GM12878 (cell line): ENCODE results near the gene TOLLIP. TPM values are rescaled to one million over a fixed set of nuclear protein-coding genes. Genes with fewer than 3 reads are reported as not detected.

Source experiments
- ATAC-seq: fragments of 200-7000 bp; cut with Tn5 transposase; 3 replicates; pipeline ENCODE4 v1.9.1; 2020; ENCODE audit warnings: mild to moderate bottlenecking, moderate library complexity
- BruUV-seq: library from RNA; stranded (reverse); fragments of 400-500 nt; replicated peaks from 2 replicates; lab custom pipeline; 2021; lab: Mats Ljungman, UMichigan
- CTCF ChIA-PET: fragments of 300-600 bp; sonication (Branson Sonifier 250); formaldehyde crosslinking; extraction: SDS; loops from one replicate; lab custom pipeline; 2021; ENCODE audit warnings: inconsistent platforms; lab: Yijun Ruan, JAX
- POLR2A ChIA-PET: fragments of 350-600 bp; formaldehyde crosslinking; extraction: SDS; loops from one replicate; lab custom pipeline; 2021; ENCODE audit warnings: inconsistent platforms; lab: Charles Lee
- RAD21 ChIA-PET: fragments of 300-600 bp; sonication (Branson Sonifier 250); formaldehyde crosslinking; loops from one replicate; lab custom pipeline; 2023; ENCODE audit warnings: antibody characterized with exemption; ENCODE audit not compliant: unreplicated experiment; lab: Charles Lee
- SMC1A ChIA-PET: fragments of 300-600 bp; sonication (Branson Sonifier 250); formaldehyde crosslinking; loops from one replicate; lab custom pipeline; 2023; ENCODE audit not compliant: unreplicated experiment, uncharacterized antibody; lab: Charles Lee
- DNase-seq: peaks from one replicate; pipeline ENCODE4 v3.0.0-alpha.2; 2011; ENCODE audit warnings: low read depth, low spot score
- FAIRE-seq: peaks from 3 replicates; lab custom pipeline; 2011; peaks lifted over from hg19 to GRCh38; lab: Jason Lieb, UNC
- H2AFZ ChIP-seq: 2 replicates; pipeline ENCODE4 v1.6.0; 2011; ENCODE audit warnings: low read depth, low read length, control low read depth; ENCODE audit not compliant: control insufficient read depth
- H3K27ac ChIP-seq: 2 replicates; pipeline ENCODE4 v1.5.1; 2011; ENCODE audit warnings: control low read depth; ENCODE audit not compliant: control insufficient read depth, insufficient read depth
- H3K27me3 ChIP-seq, 2 experiments: replicated peaks in 1 of 2; 2 replicates each; pipeline versions ENCODE4 v1.6.0 to v1.6.1; 2011; ENCODE audit warnings: low read length in 1 of 2; ENCODE audit not compliant: control insufficient read depth in 2 of 2, insufficient read depth in 2 of 2
- H3K36me3 ChIP-seq, 2 experiments: 2 replicates each; pipeline ENCODE4 v1.5.1; 2011; ENCODE audit warnings: low read length in 1 of 2; ENCODE audit not compliant: control insufficient read depth in 2 of 2, insufficient read depth in 2 of 2
- H3K4me1 ChIP-seq: 2 replicates; pipeline ENCODE4 v1.6.1; 2011; ENCODE audit warnings: mild to moderate bottlenecking, low read length, moderate library complexity, mixed read lengths; ENCODE audit not compliant: control insufficient read depth, insufficient read depth
- H3K4me2 ChIP-seq: 2 replicates; pipeline ENCODE4 v1.6.0; 2011; ENCODE audit warnings: control low read depth; ENCODE audit not compliant: control insufficient read depth, insufficient read depth
- H3K4me3 ChIP-seq: fragments of 200-600 bp; sonication (generic); 2 replicates; pipeline ENCODE4 v1.5.1; 2016
- H3K79me2 ChIP-seq: 2 replicates; pipeline ENCODE4 v1.6.0; 2011; ENCODE audit warnings: low read length; ENCODE audit not compliant: control insufficient read depth, insufficient read depth
- H3K9ac ChIP-seq: 2 replicates; pipeline ENCODE4 v1.8.0; 2011; ENCODE audit warnings: low read length, control low read depth, mixed read lengths; ENCODE audit not compliant: control insufficient read depth, insufficient read depth
- H3K9me3 ChIP-seq: replicated peaks from 3 replicates; pipeline ENCODE4 v1.5.1; 2011; ENCODE audit warnings: mild to moderate bottlenecking, low read length; ENCODE audit not compliant: control insufficient read depth, insufficient read depth
- H4K20me1 ChIP-seq: 2 replicates; pipeline ENCODE4 v1.6.0; 2011; ENCODE audit not compliant: control insufficient read depth, insufficient read depth
- BCL11A ChIP-seq: IDR thresholded peaks from 2 replicates; pipeline ENCODE4 v1.6.1; 2011; ENCODE audit warnings: low read depth, low read length
- BHLHE40 ChIP-seq, 2 experiments: fragments of 450-650 bp in 1 of 2; IDR thresholded peaks; 2 replicates each; pipeline ENCODE4 v1.6.1; 2011 to 2017; ENCODE audit warnings: low read depth in 2 of 2, borderline replicate concordance in 1 of 2, improper control_type of control experiment in 1 of 2, low read length in 1 of 2, mild to moderate bottlenecking in 1 of 2
- ESRRA ChIP-seq: IDR thresholded peaks from 2 replicates; pipeline ENCODE4 v1.6.1; 2012; ENCODE audit warnings: mild to moderate bottlenecking, low read length, improper control_type of control experiment
- HCFC1 ChIP-seq: fragments of 150-350 bp; IDR thresholded peaks from 2 replicates; pipeline ENCODE4 v1.6.1; 2014; ENCODE audit warnings: low read length
- IKZF1 ChIP-seq: fragments of 450-650 bp; conservative IDR thresholded peaks from 2 replicates; pipeline ENCODE4 v1.6.1; 2017; ENCODE audit warnings: antibody characterized with exemption, mild to moderate bottlenecking
- RFX5 ChIP-seq: IDR thresholded peaks from 2 replicates; pipeline ENCODE4 v1.6.1; 2011; ENCODE audit warnings: low read depth, low read length, improper control_type of control experiment
- SPI1 ChIP-seq: IDR thresholded peaks from 2 replicates; pipeline ENCODE4 v1.6.1; 2011; ENCODE audit warnings: low read depth, mild to moderate bottlenecking, low read length, moderate library complexity, borderline replicate concordance; ENCODE audit not compliant: insufficient read depth
- TAF1 ChIP-seq: IDR thresholded peaks from 2 replicates; pipeline ENCODE4 v1.6.1; 2011; ENCODE audit warnings: mild to moderate bottlenecking, low read depth, low read length, borderline replicate concordance
- WRNIP1 ChIP-seq: IDR thresholded peaks from 2 replicates; pipeline ENCODE4 v1.6.1; 2011; ENCODE audit warnings: low read depth, low read length, improper control_type of control experiment, borderline replicate concordance
- YY1 ChIP-seq: IDR thresholded peaks from 2 replicates; pipeline ENCODE4 v1.6.1; 2011; ENCODE audit warnings: low read depth, mild to moderate bottlenecking, low read length
- ZBTB33 ChIP-seq: fragments of 450-650 bp; IDR thresholded peaks from 2 replicates; pipeline ENCODE4 v1.6.1; 2017; ENCODE audit warnings: mild to moderate bottlenecking
- WGBS: methylation state at CpG from one replicate; pipeline ENCODE4 v1.1.6; 2016; ENCODE audit warnings: low lambda C conversion rate; ENCODE audit not compliant: insufficient replicate concordance, insufficient coverage; ENCODE audit errors: missing lambda C conversion rate; 5-methylcytosine and 5-hydroxymethylcytosine counted together
- in situ Hi-C: fragments of 300-500 bp; cut with MboI; formaldehyde crosslinking; loops from 9 replicates; pipeline ENCODE4 v1.14.3; 2018; ENCODE audit warnings: mixed read lengths
- intact Hi-C: fragments of 100-400 bp; cut with micrococcal nuclease; formaldehyde crosslinking; loops from one replicate; pipeline ENCODE4 v1.14.2; 2022; ENCODE audit not compliant: unreplicated experiment
- polyA plus RNA-seq, 11 experiments: library from polyadenylated mRNA; depleted of rRNA in 4 of 11; unstranded in 6 of 11; stranded (reverse) in 5 of 11; fragments of >200 nt; fragmentation: Nextera tagmentation in 4 of 11; fragmentation: Illumina TruSeq in 1 of 11; extraction: Ambion mirVana in 4 of 11; extraction: Trizol in 1 of 11; gene quantifications; 1 replicate in 1 of 11; 2 replicates in 10 of 11; pipeline versions ENCODE4 v1.2.1 to v1.2.3, GENCODE V29; 2011 to 2016; ENCODE audit warnings: inconsistent platforms in 2 of 11, missing spikeins in 2 of 11, low read depth in 1 of 11
- total RNA-seq, 4 experiments: library from RNA; depleted of rRNA in 3 of 4; stranded (reverse); fragments of >200 nt in 3 of 4; fragmentation: Illumina TruSeq in 1 of 4; extraction: Trizol in 1 of 4; gene quantifications; 2 replicates each; pipeline versions ENCODE4 v1.2.1 to v1.2.3, GENCODE V29; 2013 to 2021

TOLLIP gene
- total and polyA plus RNA-seq, 10 of the 15 experiments (the other 5 are each of a cell fraction or from before 2014, with no cell fraction given), result 0.47 to 39.5 (median 21.6) TPM

DNA sequence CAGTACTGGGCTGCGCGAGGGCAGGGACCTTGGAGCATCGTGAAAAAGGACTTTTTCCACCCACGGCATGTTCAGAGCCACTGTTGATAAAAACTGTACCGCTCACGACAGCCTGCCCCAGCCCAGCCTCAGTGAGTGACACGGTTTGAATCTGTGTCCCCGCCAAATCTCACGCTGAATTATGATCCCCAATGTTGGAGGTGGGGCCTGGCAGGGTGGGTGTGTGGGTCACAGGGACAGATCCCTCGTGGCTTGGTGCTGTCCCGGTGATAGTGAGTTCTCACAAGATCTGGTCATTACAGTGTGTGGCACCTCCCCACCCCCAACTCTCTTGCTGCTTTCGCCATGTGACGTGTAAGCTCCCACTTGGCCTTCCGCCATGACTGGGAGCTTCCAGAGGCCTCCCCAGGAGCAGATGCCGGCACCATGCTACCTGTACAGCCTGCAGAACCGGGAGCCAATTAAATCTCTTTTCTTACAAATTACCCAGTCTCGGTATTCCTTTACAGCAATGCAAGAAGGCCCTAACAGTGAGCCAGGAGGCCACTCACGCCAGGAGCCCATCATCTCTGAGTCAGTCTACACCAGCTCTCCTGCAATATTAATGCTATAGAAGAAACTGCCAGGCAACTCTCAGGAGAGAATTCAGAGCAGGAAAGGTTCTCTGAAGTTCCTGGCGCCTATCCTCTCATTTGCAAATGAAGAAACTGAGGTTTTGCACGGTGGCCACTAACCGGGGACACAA is 1.3 kb downstream of the TOLLIP start:
- H3K27me3 ChIP-seq, result no peaks in the 10 kb centered on the region
- 87% methylated on average over 21 of the region's 21 CpGs for WGBS
- no peak for FAIRE-seq
- TSS peak; percentile 38 for BruUV-seq
- H3K9me3 ChIP-seq, result peaks cover 9% of the 10 kb centered on the region
- DNase-seq, result no peak
- ChIA-PET CTCF (interaction anchor here (0.9 kb wide), 1 partner anchor 11 kb away, joined by 3 read pairs; no protein-coding TSS in a partner anchor), RAD21 (interaction anchor here (0.8 kb wide), 1 partner anchor 207 kb away, joined by 3 read pairs; no protein-coding TSS in a partner anchor), SMC1A (no interaction called here), POLR2A (interaction anchor here (1.2 kb wide), 1 partner anchor 76 kb away, joined by 3 read pairs; no protein-coding TSS in a partner anchor)
- H3K4me1 ChIP-seq, result peaks cover 33% of the 10 kb centered on the region
- H3K4me3 ChIP-seq, result peak overlapping the region; percentile 67
- no peaks in the 10 kb centered on the region; the same call in 1 of the 2 replicates for H4K20me1 ChIP-seq
- TF ChIP-seq ESRRA, result no peak
- 0 out of 2 replicates have a peak, but pooled peaks have one; percentile 2 for TF ChIP-seq YY1
- ATAC-seq, result no peak
- H2AFZ ChIP-seq, result no peak overlapping the region
- intact Hi-C loops, result loop anchor here (10.0 kb wide), 2 partner anchors 77 to 267 kb away; partner anchors contain the start of genes BRSK2 and DUSP8
- H3K4me2 ChIP-seq, result peak overlapping the region; percentile 86
- in situ Hi-C loops, result no loop called here
- H3K27ac ChIP-seq, result no peak overlapping the region
- peaks cover 21% of the 10 kb centered on the region for H3K79me2 ChIP-seq
- H3K36me3 ChIP-seq, result no peaks in the 10 kb centered on the region; a peak in 1 of 4 replicates
- peak overlapping the region; percentile 42; the same call in 1 of the 2 replicates for H3K9ac ChIP-seq

GRCh38 chr11:1307163-1307870 is 2.1 kb downstream of the TOLLIP start:
- peak overlapping the region; percentile 47; the same call in 1 of the 2 replicates for H3K4me3 ChIP-seq
- POLR2A ChIA-PET, result no interaction called here
- CTCF ChIA-PET, result interaction anchor here (0.9 kb wide), 1 partner anchor 10 kb away, joined by 3 read pairs; no protein-coding TSS in a partner anchor
- H2AFZ ChIP-seq, result no peak overlapping the region
- H4K20me1 ChIP-seq, result no peaks in the 10 kb centered on the region; the same call in 1 of the 2 replicates
- H3K9me3 ChIP-seq, result peaks cover 9% of the 10 kb centered on the region
- DNase-seq (no peak), FAIRE-seq (no peak), ATAC-seq (peak; percentile 24; the same call in 2 of the 3 replicates)
- intact Hi-C loops (loop anchor here (10.0 kb wide), 2 partner anchors 77 to 267 kb away; partner anchors contain the start of genes BRSK2 and DUSP8), in situ Hi-C loops (no loop called here)
- H3K4me2 ChIP-seq, result peak overlapping the region; percentile 86
- RAD21 ChIA-PET, result no interaction called here
- H3K4me1 ChIP-seq, result peaks cover 33% of the 10 kb centered on the region
- no peaks in the 10 kb centered on the region; a peak in 1 of 4 replicates for H3K36me3 ChIP-seq
- SMC1A ChIA-PET, result no interaction called here
- no peak overlapping the region; the same call in 1 of the 2 replicates for H3K27ac ChIP-seq
- no peaks in the 10 kb centered on the region for H3K27me3 ChIP-seq
- H3K9ac ChIP-seq, result no peak overlapping the region; the same call in 1 of the 2 replicates
- peaks cover 21% of the 10 kb centered on the region for H3K79me2 ChIP-seq
- WGBS, result 46% methylated on average over 21 of the region's 21 CpGs
- no TSS peak for BruUV-seq
- TF ChIP-seq WRNIP1 (no peak), SPI1 (peak; percentile 93), ZBTB33 (no peak), IKZF1 (peak; percentile 45), RFX5 (no peak), HCFC1 (no peak), TAF1 (no peak), BCL11A (no peak), BHLHE40 (IDR thresholded peaks at IDR 0.05; ENCODE audit: borderline replicate concordance in 1 of 2, low read depth in 2 of 2, low read length in 1 of 2) (peak in 1 of 2 experiments; percentile 41; a peak in 1 of 4 replicates)
